Mammary epithelial cell (primary cell): ENCODE results near the gene EID3.

Experiments used
- CTCF ChIP-seq, 2 donors: IDR thresholded peaks in 1 of 2; conservative IDR thresholded peaks in 1 of 2; 2 replicates each; pipeline ENCODE4 v1.5.1; 2011 to 2012; ENCODE audit warnings: inconsistent platforms in 2 of 2, low read length in 2 of 2, mild to moderate bottlenecking in 2 of 2, control low read depth in 1 of 2, low read depth in 1 of 2; ENCODE audit not compliant: insufficient read depth in 1 of 2; ENCODE audit errors: extremely low read depth in 1 of 2
- EZH2 ChIP-seq: IDR thresholded peaks from 2 replicates; pipeline ENCODE4 v1.6.1; 2012; ENCODE audit warnings: low read length, inconsistent platforms, borderline replicate concordance

GRCh38 chr12:104297477-104298113 lies 5.9 kb upstream of the EID3 start:
- TF ChIP-seq EZH2 (no peak), CTCF (conservative IDR thresholded peaks at IDR 0.05 in 1 of 2, IDR thresholded peaks at IDR 0.05 in 1 of 2; ENCODE audit: extremely low read depth in 1 of 2, insufficient read depth in 1 of 2, low read depth in 1 of 2, low read length in 2 of 2) (no peak)
